ENCODE data around the gene TMEM131L.

- TF ChIP-seq CTCF (IDR thresholded peaks at IDR 0.05) (no peak), ZFX (IDR thresholded peaks at IDR 0.05; ENCODE audit: borderline replicate concordance) (no peak)
Observed at GRCh38 chr4:153555730-153556434, 89.7 kb downstream of the TMEM131L start.
